HepG2 (cell line): Measurements from ENCODE around the gene ARID5B. TPM values are rescaled to one million over a fixed set of nuclear protein-coding genes. Genes with fewer than 3 reads are reported as not detected.

ENCODE experiments used
- ATAC-seq: fragments of 200-7000 bp; cut with Tn5 transposase; 3 replicates; pipeline ENCODE4 v1.9.1; 2020; ENCODE audit warnings: mild to moderate bottlenecking, moderate library complexity
- BruUV-seq: library from RNA; stranded (reverse); fragments of 400-500 nt; replicated peaks from 2 replicates; lab custom pipeline; 2021; lab: Mats Ljungman, UMichigan
- CTCF ChIA-PET: fragments of 300-600 bp; formaldehyde crosslinking; extraction: SDS; loops from one replicate; lab custom pipeline; 2021; ENCODE audit warnings: low total read pairs, inconsistent platforms, low intra/inter-chr PET ratio; lab: Yijun Ruan, JAX
- POLR2A ChIA-PET: fragments of 350-600 bp; sonication (Branson Sonifier 250); formaldehyde crosslinking; loops from one replicate; lab custom pipeline; 2020; ENCODE audit warnings: antibody characterized with exemption, inconsistent platforms; lab: Yijun Ruan, JAX
- DNase-seq: peaks from one replicate; pipeline ENCODE4 v3.0.0-alpha.2; 2015; ENCODE audit warnings: low spot score
- FAIRE-seq: peaks from 3 replicates; lab custom pipeline; 2011; peaks lifted over from hg19 to GRCh38; lab: Jason Lieb, UNC
- H2AFZ ChIP-seq: one replicate; pipeline ENCODE4 v1.6.1; 2011; ENCODE audit warnings: low read length, inconsistent platforms
- H3K27ac ChIP-seq: fragments of 300-600 bp; 3 replicates; pipeline ENCODE4 v1.8.0; 2011; ENCODE audit warnings: mixed run types, mild to moderate bottlenecking, mixed read lengths, low read length, inconsistent platforms; ENCODE audit not compliant: insufficient read depth; ENCODE audit errors: extremely low read length
- H3K27me3 ChIP-seq, 2 experiments: fragments of 200-600 bp in 1 of 2; 2 replicates in 1 of 2; 3 replicates in 1 of 2; pipeline versions ENCODE4 v1.6.0 to v1.8.0; 2011; ENCODE audit warnings: low read length in 2 of 2, mild to moderate bottlenecking in 2 of 2, moderate library complexity in 2 of 2, inconsistent platforms in 1 of 2; ENCODE audit not compliant: insufficient read depth in 2 of 2, control insufficient read depth in 1 of 2
- H3K36me3 ChIP-seq, 2 experiments: fragments of 200-600 bp in 1 of 2; replicated peaks in 1 of 2; 2 replicates in 1 of 2; 3 replicates in 1 of 2; pipeline versions ENCODE4 v1.5.1 to v1.8.0; 2011; ENCODE audit warnings: low read length in 2 of 2, inconsistent platforms in 1 of 2; ENCODE audit not compliant: insufficient read depth in 2 of 2, control insufficient read depth in 1 of 2
- H3K4me1 ChIP-seq: 2 replicates; pipeline ENCODE4 v1.5.1; 2012; ENCODE audit warnings: low read length, inconsistent platforms; ENCODE audit not compliant: insufficient read depth
- H3K4me2 ChIP-seq: 2 replicates; pipeline ENCODE4 v1.6.0; 2011; ENCODE audit warnings: low read depth, low read length, inconsistent platforms
- H3K4me3 ChIP-seq, 3 experiments: fragments of 200-600 bp in 1 of 3; sonication (generic), shearing (Covaris generic) in 1 of 3; replicated peaks in 1 of 3; 2 replicates each; pipeline ENCODE4 v1.5.1; 2011 to 2016; ENCODE audit warnings: low read length in 3 of 3, inconsistent platforms in 2 of 3, low read depth in 2 of 3, mild to moderate bottlenecking in 2 of 3, control low read depth in 1 of 3, mixed read lengths in 1 of 3; ENCODE audit not compliant: insufficient read depth in 1 of 3
- H3K79me2 ChIP-seq: one replicate; pipeline ENCODE4 v1.6.1; 2011; ENCODE audit warnings: low read length, inconsistent platforms; ENCODE audit not compliant: insufficient read depth
- H3K9ac ChIP-seq: 2 replicates; pipeline ENCODE4 v1.6.0; 2011; ENCODE audit warnings: mild to moderate bottlenecking, low read depth, low read length, inconsistent platforms; ENCODE audit not compliant: insufficient read depth
- H3K9me3 ChIP-seq: 2 replicates; pipeline ENCODE4 v1.5.1; 2012; ENCODE audit warnings: mild to moderate bottlenecking, low read length
- H4K20me1 ChIP-seq: 2 replicates; pipeline ENCODE4 v1.6.0; 2011; ENCODE audit warnings: inconsistent platforms, mild to moderate bottlenecking, low read length, moderate library complexity; ENCODE audit not compliant: insufficient read depth
- ARHGAP35 ChIP-seq: sonication (generic); formaldehyde crosslinking; IDR thresholded peaks from 2 replicates; pipeline ENCODE4 v1.9.0; 2022; ENCODE audit warnings: mild to moderate bottlenecking, inconsistent platforms, moderate library complexity, missing genetic modification reagents, borderline replicate concordance
- ARNTL ChIP-seq: sonication (generic); formaldehyde crosslinking; IDR thresholded peaks from 2 replicates; pipeline ENCODE4 v1.4.0; 2020; ENCODE audit warnings: mild to moderate bottlenecking, missing genetic modification reagents
- FIP1L1 ChIP-seq: fragments of 200-400 bp; formaldehyde crosslinking; IDR thresholded peaks from 2 replicates; pipeline ENCODE4 v1.6.1; 2018; ENCODE audit warnings: low read depth, mild to moderate bottlenecking, low read length, moderate library complexity, borderline replicate concordance; ENCODE audit not compliant: insufficient read depth
- MBD4 ChIP-seq: IDR thresholded peaks from 2 replicates; pipeline ENCODE4 v1.6.1; 2012; ENCODE audit warnings: low read length, inconsistent platforms, borderline replicate concordance
- NFIB ChIP-seq: sonication (generic); formaldehyde crosslinking; IDR thresholded peaks from 2 replicates; pipeline ENCODE4 v1.9.0; 2021; ENCODE audit warnings: missing genetic modification reagents, mild to moderate bottlenecking, borderline replicate concordance
- NR1H2 ChIP-seq: sonication (generic); formaldehyde crosslinking; IDR thresholded peaks from 2 replicates; pipeline ENCODE4 v1.8.1; 2022; ENCODE audit warnings: low read depth, missing genetic modification reagents, borderline replicate concordance
- RARA ChIP-seq: IDR thresholded peaks from 2 replicates; pipeline ENCODE4 v1.6.1; 2016; ENCODE audit warnings: missing genetic modification reagents, missing compliant biosample characterization
- RNF219 ChIP-seq: sonication (generic); formaldehyde crosslinking; IDR thresholded peaks from 2 replicates; pipeline ENCODE4 v1.5.0; 2020; ENCODE audit warnings: mild to moderate bottlenecking, missing genetic modification reagents
- U2AF1 ChIP-seq: fragments of 200-400 bp; formaldehyde crosslinking; optimal IDR thresholded peaks from 2 replicates; pipeline ENCODE3; 2017; ENCODE audit warnings: mild to moderate bottlenecking, low read depth, low read length
- USF2 ChIP-seq, 2 experiments: sonication (generic) in 1 of 2; formaldehyde crosslinking in 1 of 2; IDR thresholded peaks; 2 replicates each; pipeline versions ENCODE4 v1.5.1 to v1.6.1; 2011 to 2020; ENCODE audit warnings: borderline replicate concordance in 1 of 2, low read depth in 1 of 2, low read length in 1 of 2, mild to moderate bottlenecking in 1 of 2, missing genetic modification reagents in 1 of 2, moderate library complexity in 1 of 2
- ZNF10 ChIP-seq: sonication (generic); formaldehyde crosslinking; IDR thresholded peaks from 2 replicates; pipeline ENCODE4 v1.4.0; 2020; ENCODE audit warnings: mild to moderate bottlenecking, low read depth, missing genetic modification reagents, borderline replicate concordance
- ZNF460 ChIP-seq: sonication (generic); formaldehyde crosslinking; IDR thresholded peaks from 2 replicates; pipeline ENCODE4 v1.5.1; 2020; ENCODE audit warnings: missing genetic modification reagents, mild to moderate bottlenecking, borderline replicate concordance
- ZNF615 ChIP-seq: sonication (generic); formaldehyde crosslinking; IDR thresholded peaks from 2 replicates; pipeline ENCODE4 v1.5.0; 2020; ENCODE audit warnings: mild to moderate bottlenecking, missing genetic modification reagents, borderline replicate concordance
- ZNF746 ChIP-seq: sonication (generic); formaldehyde crosslinking; IDR thresholded peaks from 2 replicates; pipeline ENCODE4 v1.8.0; 2022; ENCODE audit warnings: mild to moderate bottlenecking, missing genetic modification reagents
- WGBS: methylation state at CpG from one replicate; pipeline ENCODE4 v1.1.6; 2017; ENCODE audit warnings: low lambda C conversion rate; 5-methylcytosine and 5-hydroxymethylcytosine counted together
- in situ Hi-C: cut with HindIII; loops from 2 replicates; pipeline ENCODE4 v1.10.0; 2017; ENCODE audit warnings: low pct_unique_long_range_greater_than_20kb; ENCODE audit not compliant: extremely low pct_ligation_motif_present
- intact Hi-C: fragments of 100-400 bp; cut with micrococcal nuclease; formaldehyde crosslinking; loops from one replicate; pipeline ENCODE4 v1.10.0; 2022; ENCODE audit not compliant: unreplicated experiment
- polyA plus RNA-seq, 8 experiments: library from polyadenylated mRNA; depleted of rRNA in 3 of 8; stranded (reverse) in 7 of 8; unstranded in 1 of 8; fragments of >200 nt; fragmentation: Illumina TruSeq in 4 of 8; extraction: Trizol in 4 of 8; gene quantifications; 2 replicates each; pipeline versions ENCODE4 v1.2.1 to v1.2.3, GENCODE V29; 2011 to 2016; ENCODE audit warnings: low read depth in 4 of 8, missing spikeins in 1 of 8, mixed read lengths in 1 of 8; ENCODE audit not compliant: insufficient read depth in 1 of 8
- total RNA-seq, 5 experiments: library from RNA; depleted of rRNA; stranded (reverse); fragments of >200 nt; fragmentation: Illumina TruSeq; extraction: Trizol; gene quantifications; 2 replicates each; pipeline ENCODE4 v1.2.3, GENCODE V29; 2016; ENCODE audit warnings: low read depth in 1 of 5

The ARID5B gene
- total and polyA plus RNA-seq, 2 of the 13 experiments (the other 11 are each of a cell fraction or from before 2014, with no cell fraction given) = 6.2 to 21.1 TPM

DNA sequence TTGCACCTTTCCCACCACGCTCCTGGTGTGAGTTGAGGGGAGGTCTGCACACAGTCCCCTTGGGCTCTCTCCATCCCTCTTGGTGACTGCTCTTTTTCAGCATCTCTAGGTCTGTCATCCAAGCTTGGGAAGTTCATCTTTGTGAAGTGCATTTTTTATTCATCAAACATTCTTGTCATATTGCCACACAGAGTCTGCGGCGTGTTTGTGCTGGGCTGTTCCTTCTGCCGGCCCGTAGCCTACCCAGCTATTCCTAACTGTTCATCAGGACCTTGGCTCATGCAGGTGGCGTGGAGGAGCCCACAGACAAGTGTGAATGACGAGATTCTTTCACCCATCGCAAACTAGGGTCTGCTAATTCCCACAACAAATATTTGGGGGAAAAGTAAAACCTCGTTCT is 202.4 kb downstream of the ARID5B start:
- DNase-seq (no peak), ATAC-seq (no peak; the same call in 2 of the 3 replicates), FAIRE-seq (no peak)
- no peak overlapping the region for H3K27ac ChIP-seq
- TF ChIP-seq MBD4 (no peak), ARHGAP35 (CRISPR knock-in tag) (no peak), RNF219 (no peak), U2AF1 (no peak)
- H3K27me3 ChIP-seq = no peaks in the 10 kb centered on the region
- POLR2A ChIA-PET = no interaction called here
- H3K4me3 ChIP-seq = no peak overlapping the region
- H3K79me2 ChIP-seq = no peaks in the 10 kb centered on the region
- intact Hi-C loops (no loop called here), in situ Hi-C loops (no loop called here)
- CTCF ChIA-PET = no interaction called here
- 96% methylated on average over 9 of the region's 9 CpGs for WGBS
- no TSS peak for BruUV-seq
- H3K9me3 ChIP-seq = no peaks in the 10 kb centered on the region
- peaks cover 9% of the 10 kb centered on the region for H3K4me1 ChIP-seq
- H2AFZ ChIP-seq = no peak overlapping the region
- H3K4me2 ChIP-seq = no peak overlapping the region
- H3K9ac ChIP-seq = no peak overlapping the region
- H3K36me3 ChIP-seq = no peaks in the 10 kb centered on the region
- no peaks in the 10 kb centered on the region for H4K20me1 ChIP-seq

GRCh38 chr10:62106929-62107519 is 205.5 kb downstream of the ARID5B start:
- no peaks in the 10 kb centered on the region for H3K27me3 ChIP-seq
- ChIA-PET POLR2A (interaction anchor here (1.3 to 1.5 kb wide), 2 partner anchors 12 to 58 kb away, joined by 3 read pairs; no protein-coding TSS in a partner anchor), CTCF (no interaction called here)
- BruUV-seq = no TSS peak
- ATAC-seq (no peak), FAIRE-seq (no peak), DNase-seq (no peak)
- no peak overlapping the region for H3K4me3 ChIP-seq
- no peaks in the 10 kb centered on the region for H3K79me2 ChIP-seq
- no peak overlapping the region for H3K9ac ChIP-seq
- H2AFZ ChIP-seq = no peak overlapping the region
- no peaks in the 10 kb centered on the region for H3K36me3 ChIP-seq
- no peaks in the 10 kb centered on the region for H3K4me1 ChIP-seq
- intact Hi-C loops (no loop called here), in situ Hi-C loops (no loop called here)
- H4K20me1 ChIP-seq = no peaks in the 10 kb centered on the region
- H3K9me3 ChIP-seq = no peaks in the 10 kb centered on the region
- no peak overlapping the region for H3K4me2 ChIP-seq
- no peak overlapping the region for H3K27ac ChIP-seq
- TF ChIP-seq FIP1L1 (no peak), USF2 (IDR thresholded peaks at IDR 0.05; ENCODE audit: low read depth, low read length) (no peak), USF2 (CRISPR knock-in tag; IDR thresholded peaks at IDR 0.05; ENCODE audit: borderline replicate concordance) (no peak), ARNTL (CRISPR knock-in tag) (no peak), ZNF746 (CRISPR knock-in tag) (no peak), RARA (CRISPR knock-in tag) (no peak), ZNF460 (no peak), ZNF10 (CRISPR knock-in tag) (no peak), NFIB (CRISPR knock-in tag) (no peak), NR1H2 (CRISPR knock-in tag) (no peak), ZNF615 (CRISPR knock-in tag) (no peak)
